ENCODE results near the gene VANGL1.

DNA sequence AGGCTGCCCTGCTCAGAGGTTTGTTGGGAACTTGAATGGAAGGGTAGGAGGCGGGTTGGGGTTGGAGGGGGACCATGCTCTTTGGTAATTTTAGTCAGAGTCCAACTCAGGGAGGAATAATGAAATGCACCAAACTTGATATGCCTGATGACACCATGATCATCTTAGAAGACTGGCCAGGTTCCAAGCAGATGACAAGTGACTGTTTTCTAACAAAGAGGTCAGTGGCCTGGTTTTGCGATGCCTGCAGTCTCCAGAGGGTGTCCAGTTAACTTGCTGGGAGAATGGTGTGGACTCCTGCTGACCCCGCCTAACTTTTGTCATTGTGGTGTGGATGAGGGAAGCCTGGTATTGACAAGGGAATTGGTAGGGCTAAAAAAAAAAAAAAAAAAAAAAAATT lies 12.4 kb downstream of the VANGL1 start:
- no peak for TF ChIP-seq POLR2AphosphoS5 (IDR thresholded peaks at IDR 0.05)
- no peak for TF ChIP-seq POLR2A (IDR thresholded peaks at IDR 0.05)
- TF ChIP-seq, protein P1, sequence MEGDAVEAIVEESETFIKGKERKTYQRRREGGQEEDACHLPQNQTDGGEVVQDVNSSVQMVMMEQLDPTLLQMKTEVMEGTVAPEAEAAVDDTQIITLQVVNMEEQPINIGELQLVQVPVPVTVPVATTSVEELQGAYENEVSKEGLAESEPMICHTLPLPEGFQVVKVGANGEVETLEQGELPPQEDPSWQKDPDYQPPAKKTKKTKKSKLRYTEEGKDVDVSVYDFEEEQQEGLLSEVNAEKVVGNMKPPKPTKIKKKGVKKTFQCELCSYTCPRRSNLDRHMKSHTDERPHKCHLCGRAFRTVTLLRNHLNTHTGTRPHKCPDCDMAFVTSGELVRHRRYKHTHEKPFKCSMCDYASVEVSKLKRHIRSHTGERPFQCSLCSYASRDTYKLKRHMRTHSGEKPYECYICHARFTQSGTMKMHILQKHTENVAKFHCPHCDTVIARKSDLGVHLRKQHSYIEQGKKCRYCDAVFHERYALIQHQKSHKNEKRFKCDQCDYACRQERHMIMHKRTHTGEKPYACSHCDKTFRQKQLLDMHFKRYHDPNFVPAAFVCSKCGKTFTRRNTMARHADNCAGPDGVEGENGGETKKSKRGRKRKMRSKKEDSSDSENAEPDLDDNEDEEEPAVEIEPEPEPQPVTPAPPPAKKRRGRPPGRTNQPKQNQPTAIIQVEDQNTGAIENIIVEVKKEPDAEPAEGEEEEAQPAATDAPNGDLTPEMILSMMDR (IDR thresholded peaks at IDR 0.05), result no peak

All from prostate gland (tissue), 2 donors.